GM18519 (cell line): ENCODE results near the gene SIGLEC11.
"Not testable (repeated sequence)": the region's sequence is repeated elsewhere in the genome, so short reads cannot be mapped to it uniquely, and the experiment has no call there.

Experiments
- ATAC-seq: cut with Tn5 transposase; IDR thresholded peaks from one replicate; pipeline ENCODE4 v1.9.1; 2021; ENCODE audit warnings: mild to moderate bottlenecking, moderate library complexity; ENCODE audit not compliant: unreplicated experiment, low FRiP score

SIGLEC11 gene

GRCh38 chr19:49960980-49961379, at the start of gene SIGLEC11:
Gene SIGLEC11 (minus strand): TSS chr19:49961172. CDS start chr19:49961081, 91 bp downstream.
- not testable (repeated sequence) for ATAC-seq

- ATAC-seq = no peak
Observed at GRCh38 chr19:50008532-50008931, 47.6 kb upstream of the SIGLEC11 start.

GRCh38 chr19:50007947-50008346, 47.0 kb upstream of the SIGLEC11 start:
- ATAC-seq = no peak

- no peak for ATAC-seq
Observed at GRCh38 chr19:50007170-50007569, 46.2 kb upstream of the SIGLEC11 start.

GRCh38 chr19:50005428-50005827, 44.5 kb upstream of the SIGLEC11 start:
- no peak for ATAC-seq

GRCh38 chr19:50003810-50004419, 42.9 kb upstream of the SIGLEC11 start:
- ATAC-seq = no peak

- no peak for ATAC-seq
Observed at GRCh38 chr19:50003254-50003788, 42.3 kb upstream of the SIGLEC11 start.

- ATAC-seq = no peak
Observed at GRCh38 chr19:50002386-50002960, 41.5 kb upstream of the SIGLEC11 start.

GRCh38 chr19:50001775-50002174, 40.8 kb upstream of the SIGLEC11 start:
- ATAC-seq = no peak

GRCh38 chr19:50000841-50001557, 40.0 kb upstream of the SIGLEC11 start:
- ATAC-seq = no peak

- no peak for ATAC-seq
Observed at GRCh38 chr19:50000038-50000840, 39.3 kb upstream of the SIGLEC11 start.

GRCh38 chr19:49999371-50000010, 38.5 kb upstream of the SIGLEC11 start:
- no peak for ATAC-seq

GRCh38 chr19:49997709-49998108, 36.7 kb upstream of the SIGLEC11 start:
- no peak for ATAC-seq

GRCh38 chr19:49988433-49988832, 27.5 kb upstream of the SIGLEC11 start:
- no peak for ATAC-seq

- ATAC-seq = no peak
Observed at GRCh38 chr19:49988007-49988406, 27.0 kb upstream of the SIGLEC11 start.

- ATAC-seq = no peak
Observed at GRCh38 chr19:49987159-49987698, 26.3 kb upstream of the SIGLEC11 start.

- no peak for ATAC-seq
Observed at GRCh38 chr19:49986354-49986753, 25.4 kb upstream of the SIGLEC11 start.

- no peak for ATAC-seq
Observed at GRCh38 chr19:49985871-49986270, 24.9 kb upstream of the SIGLEC11 start.

GRCh38 chr19:49984491-49984890, 23.5 kb upstream of the SIGLEC11 start:
- ATAC-seq = no peak

- ATAC-seq = no peak
Observed at GRCh38 chr19:49983645-49984229, 22.8 kb upstream of the SIGLEC11 start.
